GM21390 (cell line): ENCODE measurements around the gene WNT7B.

Experiments
- ATAC-seq: cut with Tn5 transposase; IDR thresholded peaks from one replicate; pipeline ENCODE4 v1.9.1; 2021; ENCODE audit not compliant: unreplicated experiment

WNT7B gene

GRCh38 chr22:45997077-45997776, 20.3 kb upstream of the WNT7B start:
- ATAC-seq, result no peak

GRCh38 chr22:45996241-45997076, 19.5 kb upstream of the WNT7B start:
- no peak for ATAC-seq

- ATAC-seq, result no peak
Observed at GRCh38 chr22:45995405-45996101, 18.6 kb upstream of the WNT7B start.

GRCh38 chr22:45994491-45995404, 17.8 kb upstream of the WNT7B start:
- ATAC-seq, result no peak

DNA sequence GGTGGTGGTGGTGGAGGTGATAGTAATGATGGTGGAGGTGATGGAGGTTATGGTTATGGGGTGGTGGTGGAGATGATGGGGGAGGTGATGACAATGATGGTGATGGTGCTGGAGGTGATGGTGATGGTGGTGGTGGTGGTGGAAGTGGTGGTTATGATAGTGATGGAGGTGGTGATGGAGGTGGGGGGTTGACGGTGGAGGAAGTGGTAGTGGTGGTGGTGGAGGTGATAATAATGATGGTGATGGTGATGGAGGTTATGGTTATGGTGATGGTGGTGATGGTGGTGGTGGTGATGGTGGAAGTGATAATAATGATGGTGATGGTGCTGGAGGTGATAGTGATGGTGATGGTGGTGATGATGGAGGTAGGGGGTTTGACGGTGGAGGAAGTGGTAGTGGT, 16.9 kb upstream of the WNT7B start:
- no peak for ATAC-seq

DNA sequence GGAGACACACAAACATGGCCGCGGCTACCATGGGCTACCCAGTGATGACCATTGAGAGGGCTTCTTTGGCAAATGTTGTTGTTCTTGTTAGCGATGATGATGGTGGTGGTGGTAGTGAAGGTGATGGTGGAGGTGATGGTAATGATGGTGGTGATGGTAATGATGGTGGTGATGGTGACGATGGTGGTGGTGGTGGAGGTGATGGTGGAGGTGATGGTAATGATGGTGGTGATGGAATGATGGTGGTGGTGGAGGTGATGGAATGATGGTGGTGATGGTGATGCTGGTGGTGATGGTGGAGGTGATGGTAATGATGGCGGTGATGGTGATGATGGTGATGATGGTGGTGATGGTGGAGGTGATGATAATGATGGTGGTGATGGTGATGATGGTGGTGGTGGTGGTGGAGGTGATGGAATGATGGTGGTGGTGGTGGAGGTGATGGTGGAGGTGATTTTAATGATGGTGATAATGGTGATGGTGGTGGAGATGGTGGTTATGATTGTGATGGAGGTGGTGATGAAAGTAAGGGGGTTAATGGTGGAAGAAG, 16.3 kb upstream of the WNT7B start:
- no peak for ATAC-seq

DNA sequence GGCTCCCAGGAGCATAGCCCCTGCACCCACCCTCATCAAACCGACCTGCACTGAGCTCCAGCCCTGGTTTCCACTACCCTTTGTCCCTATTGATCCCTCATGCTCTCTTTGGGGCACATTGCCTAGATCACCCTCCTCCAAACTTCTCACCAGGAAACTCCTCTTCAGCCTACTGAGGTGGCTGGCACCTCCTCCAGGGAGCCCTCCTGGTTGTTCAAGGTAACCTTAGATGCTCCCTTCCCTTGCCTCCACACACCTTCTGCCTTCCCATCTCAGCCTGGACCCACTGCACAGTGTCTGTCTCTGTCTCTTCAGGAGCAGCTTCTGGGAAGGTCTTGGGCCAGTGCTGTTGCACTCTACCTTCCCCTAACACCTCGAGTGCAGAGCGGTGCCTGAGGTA, 15.8 kb upstream of the WNT7B start:
- ATAC-seq, result no peak

GRCh38 chr22:45991098-45991497, 14.1 kb upstream of the WNT7B start:
- no peak for ATAC-seq

GRCh38 chr22:45987136-45987861, 10.3 kb upstream of the WNT7B start:
- ATAC-seq, result no peak

GRCh38 chr22:45984316-45984916, 7.5 kb upstream of the WNT7B start:
- ATAC-seq, result no peak

DNA sequence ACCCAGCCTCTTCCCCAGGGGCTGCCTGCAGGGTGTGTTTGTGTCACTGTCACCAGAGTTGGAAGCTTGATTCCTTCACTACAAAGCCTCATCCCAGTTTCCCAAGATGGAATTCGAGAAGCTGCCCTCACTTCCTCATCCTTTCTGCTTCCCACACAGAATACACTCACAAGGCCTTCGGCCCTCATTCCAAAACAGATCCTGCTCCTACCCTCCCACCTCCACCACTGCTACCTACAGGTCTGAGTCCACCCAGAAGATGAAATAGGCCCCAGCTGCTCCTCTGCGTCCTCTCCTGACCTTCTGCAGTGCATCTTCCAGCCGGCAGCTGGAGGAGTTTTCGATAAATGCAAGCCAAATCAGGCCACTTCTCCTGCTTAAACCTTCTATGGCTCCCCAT, 6.8 kb upstream of the WNT7B start:
- no peak for ATAC-seq

DNA sequence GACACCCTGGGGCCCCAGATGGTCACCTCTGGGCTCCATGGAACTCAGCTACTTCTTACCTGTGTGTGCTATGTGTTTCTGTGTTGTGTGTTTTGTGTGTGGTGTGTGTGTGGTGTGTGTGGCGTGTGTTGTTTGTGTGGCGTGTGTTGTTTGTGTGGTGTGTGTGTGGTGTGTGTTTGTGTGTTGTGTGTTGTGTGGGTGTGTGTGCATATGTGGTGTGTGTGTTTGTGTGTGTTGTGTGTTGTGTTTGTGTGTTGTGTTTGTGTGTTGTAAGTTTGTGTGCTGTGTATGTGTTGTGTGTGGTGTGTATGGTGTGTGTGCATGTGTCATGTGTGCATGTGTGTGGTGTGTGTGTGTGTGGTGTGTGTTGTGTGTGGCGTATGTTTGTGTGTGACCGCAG, 3.8 kb upstream of the WNT7B start:
- no peak for ATAC-seq

DNA sequence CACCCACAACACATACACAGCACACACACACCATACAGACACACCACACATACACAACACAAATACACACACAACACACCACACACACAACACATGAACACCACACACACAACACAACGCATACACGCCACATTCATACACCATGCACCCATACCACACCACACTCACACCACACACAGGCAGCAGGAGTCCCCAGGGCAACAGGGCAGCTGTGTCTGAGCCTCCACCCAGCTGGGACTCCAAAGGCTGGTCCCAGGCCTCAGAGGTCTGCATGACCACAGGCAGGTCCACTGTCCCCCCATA, 3.3 kb upstream of the WNT7B start:
- no peak for ATAC-seq

DNA sequence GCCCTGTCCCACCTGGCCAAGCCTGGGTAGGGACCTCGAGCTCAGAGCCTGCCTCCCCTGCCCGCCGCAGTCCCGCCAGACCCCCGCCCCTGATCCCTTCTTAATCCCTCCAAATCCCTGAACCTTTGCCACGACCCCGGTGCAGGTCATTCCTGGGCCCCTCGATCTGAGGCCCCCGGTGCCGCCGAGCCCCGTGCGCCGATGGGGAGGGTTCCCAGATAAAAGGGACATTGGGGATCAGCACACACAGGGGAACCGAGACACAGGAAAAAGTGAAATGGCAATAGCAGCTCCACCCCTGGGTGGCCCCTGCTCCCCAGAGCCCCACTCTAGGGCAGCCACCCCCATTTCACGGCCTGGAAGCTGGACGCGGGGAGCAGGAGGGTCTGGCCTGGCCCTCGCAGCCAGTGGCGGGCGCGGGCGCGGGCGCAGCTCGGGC, 1.3 kb upstream of the WNT7B start:
- no peak for ATAC-seq

DNA sequence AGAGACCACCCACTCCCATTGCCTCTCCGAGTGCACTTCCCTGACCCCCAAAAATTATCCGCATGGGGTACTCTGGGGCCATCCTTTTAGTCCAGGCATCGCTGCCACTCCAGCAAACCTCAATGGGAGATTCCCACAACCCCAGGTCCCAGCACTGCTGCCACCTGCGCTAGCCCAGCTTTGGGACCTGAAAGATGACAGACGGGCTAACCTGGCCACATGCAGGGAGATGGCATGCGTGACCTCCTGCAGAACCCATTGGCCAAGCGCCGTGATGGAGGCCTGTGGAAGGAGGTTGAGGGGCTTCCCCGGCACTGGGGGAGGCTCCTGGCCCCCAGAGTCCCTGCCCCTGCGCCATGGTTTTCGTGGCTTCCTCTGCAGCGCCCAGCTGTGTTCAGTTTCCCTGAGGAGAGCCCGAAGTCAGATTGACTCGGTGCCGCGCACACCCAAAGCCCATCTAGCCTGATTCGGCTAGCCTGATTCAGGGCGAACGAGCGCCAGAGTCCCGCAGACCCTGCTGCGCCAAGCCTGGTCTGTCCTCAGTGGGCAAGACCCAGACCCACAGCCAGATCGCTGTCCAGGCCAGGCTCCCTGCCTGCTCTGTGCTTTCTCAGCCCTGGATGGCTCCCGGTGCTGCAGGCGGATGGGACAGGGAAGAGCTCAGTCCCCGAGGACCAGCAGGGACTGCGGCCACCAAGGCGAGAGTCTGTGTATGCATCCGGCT, 751 bp upstream of the WNT7B start:
- ATAC-seq, result no peak

- no peak for ATAC-seq
Observed at GRCh38 chr22:45976254-45977002, 534 bp downstream of the WNT7B start.

GRCh38 chr22:45975164-45976161, 1.5 kb downstream of the WNT7B start:
- ATAC-seq, result no peak
